H9 (cell line): ENCODE results near the gene ADAMTS5. TPM values are rescaled to one million over a fixed set of nuclear protein-coding genes. Genes with fewer than 3 reads are reported as not detected.
A peak's percentile ranks its signal among the peaks of the same experiment; 100 is the strongest.

Experiments used
- DNase-seq: peaks from one replicate; pipeline ENCODE4 v3.0.0-alpha.2; 2017
- H2AFZ ChIP-seq: one replicate; pipeline ENCODE4 v1.6.1; 2013; ENCODE audit warnings: mild to moderate bottlenecking, low read length, control low read depth, moderate library complexity
- H2AK5ac ChIP-seq: 2 replicates; pipeline ENCODE4 v1.6.1; 2013; ENCODE audit warnings: low read length, control low read depth, mixed read lengths; ENCODE audit not compliant: insufficient read length
- H2BK120ac ChIP-seq: one replicate; pipeline ENCODE4 v1.6.1; 2013; ENCODE audit warnings: low read depth, mild to moderate bottlenecking, low read length, control low read depth, inconsistent platforms; ENCODE audit not compliant: poor library complexity, severe bottlenecking
- H2BK12ac ChIP-seq: 2 replicates; pipeline ENCODE4 v1.6.1; 2013; ENCODE audit warnings: low read length, control low read depth, mixed read lengths, low read depth; ENCODE audit not compliant: insufficient read length
- H2BK15ac ChIP-seq: 2 replicates; pipeline ENCODE4 v1.6.1; 2013; ENCODE audit warnings: low read depth, low read length, control low read depth
- H2BK20ac ChIP-seq: one replicate; pipeline ENCODE4 v1.6.1; 2013; ENCODE audit warnings: low read depth, mild to moderate bottlenecking, low read length, control low read depth, inconsistent platforms; ENCODE audit not compliant: poor library complexity, severe bottlenecking
- H2BK5ac ChIP-seq: 2 replicates; pipeline ENCODE4 v1.6.1; 2013; ENCODE audit warnings: low read length, control low read depth, mixed read lengths; ENCODE audit not compliant: insufficient read length
- H3K14ac ChIP-seq: 2 replicates; pipeline ENCODE4 v1.6.1; 2013; ENCODE audit warnings: low read length, control low read depth; ENCODE audit not compliant: insufficient read depth
- H3K18ac ChIP-seq: 2 replicates; pipeline ENCODE4 v1.6.1; 2013; ENCODE audit warnings: low read depth, mild to moderate bottlenecking, mixed read lengths, low read length, control low read depth; ENCODE audit not compliant: insufficient read length
- H3K23ac ChIP-seq: 2 replicates; pipeline ENCODE4 v1.6.1; 2013; ENCODE audit warnings: low read length, control low read depth, mixed read lengths, low read depth; ENCODE audit not compliant: insufficient read length
- H3K23me2 ChIP-seq: 2 replicates; pipeline ENCODE4 v1.6.1; 2013; ENCODE audit warnings: low read depth, mild to moderate bottlenecking, mixed read lengths, low read length, control low read depth; ENCODE audit not compliant: insufficient read length, poor library complexity, severe bottlenecking
- H3K27ac ChIP-seq: 2 replicates; pipeline ENCODE4 v1.5.1; 2013; ENCODE audit warnings: low read length, control low read depth, mixed read lengths, low read depth; ENCODE audit not compliant: insufficient read length
- H3K27me3 ChIP-seq: 2 replicates; pipeline ENCODE4 v1.6.1; 2013; ENCODE audit warnings: low read length, control low read depth, inconsistent platforms; ENCODE audit not compliant: insufficient read depth
- H3K4ac ChIP-seq: 2 replicates; pipeline ENCODE4 v1.6.1; 2013; ENCODE audit warnings: low read depth, mild to moderate bottlenecking, control low read depth, inconsistent platforms, low read length, moderate library complexity
- H3K4me1 ChIP-seq: 2 replicates; pipeline ENCODE4 v1.6.1; 2013; ENCODE audit warnings: low read length, control low read depth, inconsistent platforms; ENCODE audit not compliant: insufficient read depth
- H3K4me2 ChIP-seq: 2 replicates; pipeline ENCODE4 v1.6.1; 2013; ENCODE audit warnings: low read length, control low read depth, mixed read lengths; ENCODE audit not compliant: insufficient read length, insufficient read depth
- H3K56ac ChIP-seq: 2 replicates; pipeline ENCODE4 v1.6.1; 2013; ENCODE audit warnings: low read depth, mild to moderate bottlenecking, mixed read lengths, low read length, control low read depth; ENCODE audit not compliant: insufficient read length
- H3K79me1 ChIP-seq: 2 replicates; pipeline ENCODE4 v1.6.1; 2013; ENCODE audit warnings: low read depth, mild to moderate bottlenecking, moderate library complexity, low read length, control low read depth, inconsistent platforms; ENCODE audit not compliant: insufficient read depth, poor library complexity, severe bottlenecking
- H3K79me2 ChIP-seq: 2 replicates; pipeline ENCODE4 v1.6.1; 2013; ENCODE audit warnings: low read length, control low read depth, inconsistent platforms; ENCODE audit not compliant: insufficient read depth
- H3K9ac ChIP-seq: 2 replicates; pipeline ENCODE4 v1.6.1; 2013; ENCODE audit warnings: low read length, control low read depth, mixed read lengths; ENCODE audit not compliant: insufficient read length; ENCODE audit errors: extremely low read depth
- H3K9me3 ChIP-seq: one replicate; pipeline ENCODE4 v1.6.1; 2013; ENCODE audit warnings: low read depth, low read length, inconsistent platforms; ENCODE audit not compliant: control insufficient read depth
- H3T11ph ChIP-seq: one replicate; pipeline ENCODE4 v1.6.1; 2013; ENCODE audit warnings: mild to moderate bottlenecking, low read length, control low read depth, inconsistent platforms
- H4K20me1 ChIP-seq: one replicate; pipeline ENCODE4 v1.6.1; 2013; ENCODE audit not compliant: control insufficient read depth, insufficient read length, insufficient read depth
- H4K5ac ChIP-seq: 2 replicates; pipeline ENCODE4 v1.6.1; 2013; ENCODE audit warnings: low read depth, mild to moderate bottlenecking, mixed read lengths, low read length, control low read depth; ENCODE audit not compliant: insufficient read length
- H4K8ac ChIP-seq: replicated peaks from 2 replicates; pipeline ENCODE4 v1.6.1; 2013; ENCODE audit warnings: low read length, control low read depth, mixed read lengths, low read depth; ENCODE audit not compliant: insufficient read length
- H4K91ac ChIP-seq: 2 replicates; pipeline ENCODE4 v1.6.1; 2013; ENCODE audit warnings: low read depth, mild to moderate bottlenecking, moderate library complexity, mixed read lengths, low read length, control low read depth; ENCODE audit not compliant: insufficient read length
- H3K27ac Mint-ChIP-seq, 3 experiments: 2 replicates in 2 of 3; 3 replicates in 1 of 3; pipeline ENCODE4 v1.8.0; 2020 to 2021; ENCODE audit warnings: mixed read lengths in 3 of 3, mild to moderate bottlenecking in 1 of 3, moderate library complexity in 1 of 3
- H3K27me3 Mint-ChIP-seq: 2 replicates; pipeline ENCODE4 v1.8.0; 2021; ENCODE audit warnings: low read depth, mild to moderate bottlenecking, moderate library complexity, mixed read lengths
- H3K36me3 Mint-ChIP-seq, 3 experiments: 2 replicates in 2 of 3; 3 replicates in 1 of 3; pipeline ENCODE4 v1.8.0; 2020 to 2021; ENCODE audit warnings: low read depth in 3 of 3, mixed read lengths in 3 of 3; ENCODE audit not compliant: insufficient read depth in 1 of 3
- H3K4me1 Mint-ChIP-seq, 2 experiments: 2 replicates each; pipeline ENCODE4 v1.8.0; 2020; ENCODE audit warnings: mixed read lengths in 2 of 2
- H3K4me3 Mint-ChIP-seq, 2 experiments: 2 replicates in 1 of 2; 3 replicates in 1 of 2; pipeline ENCODE4 v1.8.0; 2020 to 2021; ENCODE audit warnings: mild to moderate bottlenecking in 2 of 2, mixed read lengths in 2 of 2, moderate library complexity in 1 of 2
- H3K9me3 Mint-ChIP-seq, 2 experiments: 2 replicates in 1 of 2; 3 replicates in 1 of 2; pipeline ENCODE4 v1.8.0; 2020; ENCODE audit warnings: mild to moderate bottlenecking in 2 of 2, mixed read lengths in 2 of 2, moderate library complexity in 1 of 2
- CTCF ChIP-seq: fragments of 200-600 bp; sonication (generic); conservative IDR thresholded peaks from 3 replicates; pipeline ENCODE4 v1.8.0; 2021; ENCODE audit warnings: antibody characterized with exemption, mild to moderate bottlenecking
- WGBS: extraction: QIAGEN DNeasy Blood & Tissue Kit; methylation state at CpG from one replicate; pipeline ENCODE4 v1.1.7; 2013; ENCODE audit warnings: missing lambda C conversion rate, low lambda C conversion rate, mixed read lengths; ENCODE audit not compliant: insufficient read length; ENCODE audit errors: extremely low coverage; 5-methylcytosine and 5-hydroxymethylcytosine counted together
- total RNA-seq: library from RNA; stranded (reverse); gene quantifications from 2 replicates; pipeline ENCODE4 v1.2.1, GENCODE V29; 2021

The ADAMTS5 gene
- total RNA-seq, 1 experiment from 2014 or later = 0.90 TPM

- H3K9ac ChIP-seq = no peak overlapping the region
- H4K91ac ChIP-seq = no peak overlapping the region
- no peak overlapping the region for H2BK20ac ChIP-seq
- H3K27ac Mint-ChIP-seq = no peak overlapping the region
- no CpG with 5 or more reads among the region's 5 CpGs for WGBS
- H3K27me3 Mint-ChIP-seq = no peaks in the 10 kb centered on the region
- no peak overlapping the region for H3K4me3 Mint-ChIP-seq
- H3K36me3 Mint-ChIP-seq = no peaks in the 10 kb centered on the region
- no peak overlapping the region for H3K18ac ChIP-seq
- peaks cover 0 to 3% of the 10 kb centered on the region in 2 experiments; a peak in 2 of 4 replicates for H3K4me1 Mint-ChIP-seq
- no peaks in the 10 kb centered on the region for H3K4me1 ChIP-seq
- no peak overlapping the region for H3K27ac ChIP-seq
- H3K56ac ChIP-seq = no peak overlapping the region
- no peaks in the 10 kb centered on the region for H3K27me3 ChIP-seq
- no peak overlapping the region for H2BK12ac ChIP-seq
- no peak overlapping the region for H3K4ac ChIP-seq
- H2BK120ac ChIP-seq = no peak overlapping the region
- no peaks in the 10 kb centered on the region for H4K20me1 ChIP-seq
- H3K79me2 ChIP-seq = no peaks in the 10 kb centered on the region
- no peak overlapping the region for H2AK5ac ChIP-seq
- H4K5ac ChIP-seq = no peak overlapping the region
- TF ChIP-seq CTCF = no peak
- no peak overlapping the region for H4K8ac ChIP-seq
- no peaks in the 10 kb centered on the region for H3K23me2 ChIP-seq
- H3K4me2 ChIP-seq = no peak overlapping the region
- no peaks in the 10 kb centered on the region for H3K9me3 Mint-ChIP-seq
- no peaks in the 10 kb centered on the region for H3K79me1 ChIP-seq
- no peak overlapping the region for H2BK15ac ChIP-seq
- DNase-seq = no peak
- no peak overlapping the region for H3K14ac ChIP-seq
- no peak overlapping the region for H3T11ph ChIP-seq
- no peak overlapping the region for H3K23ac ChIP-seq
- peak overlapping the region; percentile 29 for H2AFZ ChIP-seq
- no peak overlapping the region for H2BK5ac ChIP-seq
- no peaks in the 10 kb centered on the region for H3K9me3 ChIP-seq
Observed at GRCh38 chr21:26888931-26889330, 78.0 kb downstream of the ADAMTS5 start.
